Common myeloid progenitor, CD34-positive (primary cell): Measurements from ENCODE around the gene PHF10.

Experiments
- CTCF ChIA-PET: fragments of 350-600 bp; sonication (Branson Sonifier 250); formaldehyde crosslinking; loops from one replicate; lab custom pipeline; 2021; ENCODE audit warnings: antibody characterized with exemption; lab: Charles Lee
- POLR2A ChIA-PET: fragments of 350-600 bp; sonication (Branson Sonifier 250); formaldehyde crosslinking; loops from one replicate; lab custom pipeline; 2021; ENCODE audit warnings: antibody characterized with exemption; lab: Charles Lee
- DNase-seq, 3 donors: peaks; one replicate each; pipeline versions ENCODE4 v3.0.0 to v3.0.0-alpha.2; 2013
- H3K27ac ChIP-seq, 2 experiments: 1 replicate in 1 of 2; 2 replicates in 1 of 2; pipeline ENCODE4 v1.7.0; 2013; ENCODE audit warnings: inconsistent platforms in 2 of 2, low read length in 2 of 2, mild to moderate bottlenecking in 2 of 2, low read depth in 1 of 2, moderate library complexity in 1 of 2; ENCODE audit not compliant: severe bottlenecking in 2 of 2, insufficient read depth in 1 of 2, poor library complexity in 1 of 2
- H3K27me3 ChIP-seq, 5 experiments: replicated peaks in 2 of 5; 1 replicate in 3 of 5; 2 replicates in 2 of 5; pipeline versions ENCODE4 v1.6.1 to v1.7.0; 2013; ENCODE audit warnings: low read length in 4 of 5, mild to moderate bottlenecking in 2 of 5, moderate library complexity in 2 of 5, inconsistent platforms in 1 of 5; ENCODE audit not compliant: insufficient read depth in 5 of 5, control insufficient read depth in 4 of 5
- H3K36me3 ChIP-seq, 4 experiments: 1 replicate in 2 of 4; 2 replicates in 2 of 4; pipeline versions ENCODE4 v1.6.1 to v1.7.0; 2013; ENCODE audit warnings: low read length in 3 of 4, control low read depth in 1 of 4, mild to moderate bottlenecking in 1 of 4; ENCODE audit not compliant: control insufficient read depth in 4 of 4, insufficient read depth in 4 of 4
- H3K4me1 ChIP-seq, 4 experiments: 1 replicate in 3 of 4; 2 replicates in 1 of 4; pipeline versions ENCODE4 v1.6.1 to v1.7.1; 2013; ENCODE audit warnings: low read length in 3 of 4, mild to moderate bottlenecking in 3 of 4, control low read depth in 1 of 4, inconsistent platforms in 1 of 4, moderate library complexity in 1 of 4; ENCODE audit not compliant: control insufficient read depth in 4 of 4, insufficient read depth in 4 of 4; ENCODE audit errors: control extremely low read depth in 1 of 4
- H3K4me3 ChIP-seq, 7 experiments: 1 replicate in 4 of 7; 2 replicates in 3 of 7; pipeline versions ENCODE4 v1.5.1 to v1.7.0; 2013; ENCODE audit warnings: mild to moderate bottlenecking in 7 of 7, low read length in 6 of 7, moderate library complexity in 6 of 7, inconsistent platforms in 2 of 7, low read depth in 2 of 7, control low read depth in 1 of 7; ENCODE audit not compliant: insufficient read depth in 4 of 7, control insufficient read depth in 1 of 7; ENCODE audit errors: extremely low read depth in 1 of 7
- H3K9me3 ChIP-seq, 5 experiments: 1 replicate in 4 of 5; 2 replicates in 1 of 5; pipeline versions ENCODE4 v1.6.1 to v1.7.1; 2013; ENCODE audit warnings: low read length in 4 of 5, mild to moderate bottlenecking in 2 of 5, inconsistent platforms in 1 of 5, low read depth in 1 of 5, moderate library complexity in 1 of 5; ENCODE audit not compliant: control insufficient read depth in 4 of 5, insufficient read depth in 2 of 5; ENCODE audit errors: control extremely low read depth in 1 of 5
- WGBS: methylation state at CpG from one replicate; pipeline ENCODE4 v1.1.5; 2013; ENCODE audit not compliant: insufficient coverage; 5-methylcytosine and 5-hydroxymethylcytosine counted together

The PHF10 gene

DNA sequence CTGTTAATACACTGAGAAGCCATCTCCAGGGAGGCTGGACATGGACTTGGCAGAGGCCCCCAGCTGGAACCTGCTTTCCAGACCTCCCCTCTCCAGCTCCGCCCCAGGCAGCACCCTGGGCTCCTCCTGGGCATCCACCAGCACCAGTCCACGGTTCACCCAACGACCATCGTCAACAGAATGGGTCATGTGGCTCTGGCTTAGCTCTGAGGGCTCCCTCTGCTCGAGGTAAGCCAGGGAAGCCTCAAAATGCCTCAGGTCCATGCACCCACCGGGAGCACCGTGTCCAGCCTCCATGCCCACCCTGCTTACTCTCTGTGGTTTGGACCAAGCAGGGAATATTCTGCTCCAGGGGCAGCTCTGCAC is 62.9 kb downstream of the PHF10 start:
- Histone ChIP-seq H3K27me3 (no peaks in the 10 kb centered on the region), H3K4me1 (no peaks in the 10 kb centered on the region), H3K36me3 (peaks cover 11 to 69% (median 45%) of the 10 kb centered on the region in 4 experiments), H3K4me3 (no peak overlapping the region), H3K9me3 (no peaks in the 10 kb centered on the region), H3K27ac (no peak overlapping the region)
- CTCF ChIA-PET, result no interaction called here
- POLR2A ChIA-PET, result no interaction called here
- 95% methylated on average over 7 of the region's 7 CpGs for WGBS
- no peak for DNase-seq

DNA sequence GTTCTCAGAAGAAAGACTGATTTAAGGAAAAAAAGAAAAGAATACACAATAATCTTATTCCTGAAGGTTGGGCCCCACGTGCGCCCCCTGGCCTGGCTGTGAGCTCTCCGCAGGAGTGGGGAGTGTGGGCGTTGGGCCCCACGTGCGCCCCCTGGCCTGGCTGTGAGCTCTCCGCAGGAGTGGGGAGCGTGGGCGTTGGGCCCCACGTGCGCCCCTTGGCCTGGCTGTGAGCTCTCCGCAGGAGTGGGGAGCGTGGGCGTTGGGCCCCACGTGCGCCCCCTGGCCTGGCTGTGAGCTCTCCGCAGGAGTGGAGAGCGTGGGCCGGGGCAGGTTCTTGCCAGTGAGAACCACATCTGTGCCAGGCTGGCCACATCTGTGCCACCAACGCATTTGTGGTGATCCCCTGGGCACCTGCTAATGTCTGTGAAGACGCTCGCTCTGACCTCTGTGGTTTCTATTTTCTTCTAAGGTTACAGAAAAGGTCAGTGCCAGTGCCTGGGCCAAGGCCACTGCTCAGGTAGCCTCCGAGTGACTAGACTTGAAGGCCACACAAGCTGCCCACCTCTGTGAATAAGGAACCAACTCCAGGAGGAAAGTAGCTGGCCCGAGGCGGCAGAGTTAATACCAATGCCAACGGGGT is 63.4 kb downstream of the PHF10 start:
- Histone ChIP-seq H3K36me3 (peaks cover 11 to 72% (median 44%) of the 10 kb centered on the region in 4 experiments), H3K4me3 (no peak overlapping the region), H3K9me3 (no peaks in the 10 kb centered on the region), H3K27me3 (no peaks in the 10 kb centered on the region), H3K4me1 (no peaks in the 10 kb centered on the region), H3K27ac (no peak overlapping the region)
- CTCF ChIA-PET, result no interaction called here
- 97% methylated on average over 24 of the region's 26 CpGs for WGBS
- no peak for DNase-seq
- POLR2A ChIA-PET, result no interaction called here

DNA sequence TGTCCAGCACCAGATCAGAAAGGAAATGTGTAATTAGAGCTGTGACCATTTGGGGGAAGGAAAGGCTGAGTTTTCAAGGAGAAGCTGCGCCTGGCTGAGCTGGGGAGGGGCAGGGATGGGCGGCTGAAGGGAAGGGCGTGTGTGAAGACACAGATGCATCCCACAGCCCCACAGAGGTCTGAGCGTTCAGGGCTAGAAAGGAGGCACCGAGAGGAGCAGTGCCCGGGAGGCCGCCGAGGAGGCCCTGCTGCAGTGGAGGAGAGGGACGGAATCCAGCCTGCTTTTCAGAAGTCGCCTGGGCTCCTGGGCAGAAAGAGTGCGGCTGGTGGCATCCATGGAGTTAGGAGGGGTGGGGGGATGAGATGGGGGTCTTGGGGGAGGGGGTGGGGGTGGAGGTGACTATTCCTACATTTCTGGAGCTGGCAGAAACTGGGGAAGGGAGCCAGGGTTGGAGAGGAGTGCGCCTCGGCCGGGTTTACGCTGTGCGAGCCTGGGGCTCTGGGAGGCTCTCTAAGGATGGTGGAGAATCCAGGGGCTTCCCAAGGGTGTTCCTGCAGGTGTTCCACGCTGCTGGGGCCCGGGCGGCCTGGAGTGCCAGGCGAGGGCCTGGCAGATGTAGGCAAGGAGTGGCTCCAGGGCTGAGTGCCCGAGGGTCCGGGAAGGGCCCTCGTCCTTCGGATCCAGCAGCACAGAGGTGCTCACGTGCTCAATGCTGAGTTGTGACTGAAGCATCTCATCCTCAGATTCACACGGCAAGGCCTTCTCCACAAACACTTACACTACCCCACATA is 64.3 kb downstream of the PHF10 start:
- no peaks in the 10 kb centered on the region for H3K27me3 ChIP-seq
- no peaks in the 10 kb centered on the region for H3K9me3 ChIP-seq
- no peak overlapping the region for H3K27ac ChIP-seq
- no peak overlapping the region for H3K4me3 ChIP-seq
- no peak for DNase-seq
- peaks cover 11 to 69% (median 40%) of the 10 kb centered on the region in 4 experiments for H3K36me3 ChIP-seq
- WGBS, result 98% methylated on average over 20 of the region's 26 CpGs
- POLR2A ChIA-PET, result no interaction called here
- CTCF ChIA-PET, result no interaction called here
- peaks cover 0 to 6% (median 3%) of the 10 kb centered on the region in 4 experiments for H3K4me1 ChIP-seq

DNA sequence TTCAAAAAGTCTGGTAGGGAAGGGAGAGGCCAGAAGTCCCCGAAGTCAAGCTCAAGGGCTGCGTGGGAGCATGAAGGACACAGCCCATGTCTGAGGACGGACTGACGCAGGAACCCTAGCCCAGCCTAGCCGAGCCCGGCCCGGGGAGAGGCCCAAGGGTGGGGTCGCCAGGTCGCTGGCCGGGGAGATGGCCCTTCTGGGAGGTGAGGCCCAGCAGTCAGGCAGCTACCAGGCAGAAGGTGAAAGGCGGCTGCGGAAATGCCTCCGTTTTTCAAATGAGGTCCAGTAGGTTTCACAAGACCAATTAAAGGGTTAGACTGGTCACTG is 67.1 kb downstream of the PHF10 start:
- H3K27me3 ChIP-seq, result no peaks in the 10 kb centered on the region
- CTCF ChIA-PET, result no interaction called here
- H3K27ac ChIP-seq, result no peak overlapping the region
- peaks cover 8 to 52% (median 23%) of the 10 kb centered on the region in 4 experiments for H3K36me3 ChIP-seq
- no peaks in the 10 kb centered on the region for H3K9me3 ChIP-seq
- no peak overlapping the region for H3K4me3 ChIP-seq
- 98% methylated on average over 13 of the region's 13 CpGs for WGBS
- POLR2A ChIA-PET, result no interaction called here
- H3K4me1 ChIP-seq, result peaks cover 0 to 7% (median 4%) of the 10 kb centered on the region in 4 experiments
- DNase-seq, result no peak

DNA sequence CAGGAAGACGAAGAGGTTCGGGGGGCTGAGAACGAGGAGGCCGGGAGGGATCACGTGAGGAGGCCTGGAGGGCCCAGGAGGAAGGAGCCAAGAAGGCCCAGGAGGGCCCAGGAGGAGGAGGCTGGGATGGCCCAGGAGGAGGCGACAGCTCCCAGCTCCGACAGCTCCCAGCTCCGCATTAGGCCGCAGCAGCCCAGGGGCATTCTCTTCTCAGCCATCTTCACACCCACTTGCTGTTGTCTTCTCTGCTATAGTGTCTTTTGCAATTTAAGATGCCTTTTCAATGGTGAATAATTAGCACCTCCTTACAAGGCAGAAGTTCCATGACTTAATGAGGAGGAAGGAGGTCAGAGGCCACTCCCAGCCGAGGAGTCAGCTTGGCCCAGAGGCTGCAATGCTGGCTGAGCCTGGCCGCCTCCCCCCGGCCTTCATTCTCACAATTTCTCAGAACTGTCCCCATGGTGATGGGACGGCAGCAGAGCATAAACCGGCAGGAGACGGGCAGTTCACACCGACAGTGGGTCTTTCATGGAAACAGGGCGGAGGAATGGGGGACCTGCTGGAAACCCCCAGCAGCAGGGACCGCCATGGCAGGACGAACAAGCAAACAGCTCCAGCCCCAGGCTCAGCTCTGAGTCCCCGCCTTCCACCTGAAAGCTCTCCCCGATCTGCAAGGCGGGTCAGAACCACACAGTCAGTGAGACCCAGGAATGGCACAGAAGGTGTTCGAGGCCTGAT is 67.6 kb downstream of the PHF10 start:
- WGBS, result 96% methylated on average over 16 of the region's 23 CpGs
- CTCF ChIA-PET, result interaction anchor here (0.6 kb wide), 1 partner anchor 1726 kb away, joined by 3 read pairs; no protein-coding TSS in a partner anchor
- POLR2A ChIA-PET, result no interaction called here

DNA sequence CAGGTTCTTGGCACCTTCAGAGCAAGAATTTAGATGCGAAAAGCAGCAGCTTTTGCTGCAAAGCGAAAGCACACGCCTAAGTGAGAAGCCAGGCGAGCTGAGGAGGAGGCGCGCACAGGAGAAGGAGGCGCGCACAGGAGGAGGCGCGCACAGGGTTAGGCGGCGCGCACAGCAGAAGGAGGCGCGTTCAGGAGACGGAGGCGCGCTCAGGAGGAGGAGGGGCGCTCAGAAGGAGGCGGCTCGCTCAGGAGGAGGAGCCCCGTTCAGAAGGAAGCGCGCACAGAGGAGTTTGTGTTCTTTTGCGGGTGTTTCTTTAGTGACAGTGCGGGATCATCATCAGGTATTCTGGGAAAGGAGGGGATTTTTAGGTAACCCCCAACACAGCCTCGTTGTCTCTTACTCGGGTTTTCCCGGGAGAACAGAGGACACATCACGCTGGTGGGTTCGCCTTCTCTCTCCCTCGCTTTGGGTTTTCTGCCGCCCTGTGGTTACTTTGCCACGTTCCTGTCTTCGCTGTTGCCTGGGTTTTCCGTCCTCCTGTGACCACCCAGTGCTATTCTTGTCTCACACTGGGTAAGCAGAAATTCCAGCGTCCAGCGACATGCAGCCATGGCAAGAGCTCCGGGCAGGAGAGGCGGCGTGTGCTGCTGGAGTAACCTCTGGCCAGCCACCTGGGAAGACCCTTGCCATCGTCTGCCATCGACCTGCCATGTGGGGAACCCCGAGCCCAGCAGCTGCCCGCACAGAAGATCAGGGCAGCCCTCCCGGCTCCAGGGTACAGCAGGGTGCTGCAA is 69.5 kb downstream of the PHF10 start:
- Histone ChIP-seq H3K27ac (no peak overlapping the region), H3K4me3 (peak overlapping the region; percentile 40 to 83 (median 58)), H3K27me3 (no peaks in the 10 kb centered on the region), H3K9me3 (no peaks in the 10 kb centered on the region), H3K4me1 (peaks cover 0 to 7% (median 4%) of the 10 kb centered on the region in 4 experiments), H3K36me3 (peaks cover 5 to 44% (median 18%) of the 10 kb centered on the region in 4 experiments)
- peak; percentile 73 to 91 (median 86) for DNase-seq
- CTCF ChIA-PET, result interaction anchor here (1.2 kb wide), 1 partner anchor 135 kb away, joined by 4 read pairs; no protein-coding TSS in a partner anchor
- 41% methylated on average over 46 of the region's 46 CpGs for WGBS
- POLR2A ChIA-PET, result interaction anchor here (0.9 kb wide), 1 partner anchor 97 kb away, joined by 3 read pairs; no protein-coding TSS in a partner anchor

More for the DNA sequence above, 67.6 kb downstream of the PHF10 start:
- peaks cover 6 to 52% (median 23%) of the 10 kb centered on the region in 4 experiments for H3K36me3 ChIP-seq
- no peaks in the 10 kb centered on the region for H3K27me3 ChIP-seq
- H3K27ac ChIP-seq, result no peak overlapping the region
- H3K4me3 ChIP-seq, result no peak overlapping the region
- no peak for DNase-seq
- H3K4me1 ChIP-seq, result peaks cover 0 to 7% (median 4%) of the 10 kb centered on the region in 4 experiments
- H3K9me3 ChIP-seq, result no peaks in the 10 kb centered on the region
